Measurements from ENCODE around the gene ADGRA1. TPM values are rescaled to one million over a fixed set of nuclear protein-coding genes. Genes with fewer than 3 reads are reported as not detected.

The ADGRA1 gene
- total and polyA plus RNA-seq, 2 of the 8 experiments (the other 6 are each of a cell fraction or from before 2014, with no cell fraction given) = 0.17 to 0.21 TPM

DNA sequence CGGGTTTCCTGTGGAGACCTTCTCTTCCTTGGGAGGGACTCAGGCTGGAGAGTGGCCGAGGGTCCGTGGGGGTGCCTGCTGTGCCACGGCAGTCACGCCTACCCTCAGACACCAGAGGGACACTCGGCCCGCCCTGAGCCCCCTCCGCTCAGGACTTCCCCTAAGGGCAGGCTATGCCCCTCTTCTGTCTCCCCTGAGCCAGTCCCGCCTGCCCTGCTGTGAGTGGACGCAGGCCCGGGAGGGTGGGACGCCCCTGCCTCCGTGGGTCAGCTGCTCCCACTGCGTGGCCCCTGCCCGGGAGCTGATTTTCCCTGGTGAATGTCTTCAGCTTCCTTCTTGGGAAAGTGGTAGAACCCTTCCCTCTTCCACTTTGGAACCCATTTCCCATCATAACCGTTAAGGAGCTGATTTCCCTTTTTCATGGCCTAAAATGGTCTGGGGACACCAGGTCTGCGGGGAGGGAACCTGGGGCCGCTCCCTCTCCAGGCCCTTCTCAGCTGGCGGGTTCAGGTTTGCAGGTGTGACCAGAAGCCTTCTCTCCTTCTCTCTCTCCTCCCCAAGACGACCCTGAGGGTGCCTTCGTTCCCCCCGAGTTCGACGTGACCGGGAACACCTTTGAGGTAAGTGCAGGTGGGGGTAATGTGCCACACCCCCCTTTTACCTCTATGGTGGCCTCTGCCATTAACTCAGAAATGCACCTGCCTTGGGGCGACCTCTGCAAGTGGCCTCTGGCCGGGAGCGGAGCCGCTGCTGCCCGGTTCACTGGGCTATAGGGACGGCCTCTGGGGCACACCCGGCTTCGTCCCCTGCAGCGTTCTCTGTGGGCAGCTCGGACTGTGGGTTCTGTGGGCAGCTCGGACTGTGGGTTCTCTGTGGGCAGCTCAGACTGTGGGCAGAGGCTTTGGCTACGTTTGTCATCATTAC is 80.2 kb downstream of the ADGRA1 start (continued):
- no peak for TF ChIP-seq CHD7 (IDR thresholded peaks at IDR 0.05; ENCODE audit: insufficient replicate concordance, low read length)
- TF ChIP-seq CHD1 (IDR thresholded peaks at IDR 0.05; ENCODE audit: low read depth, low read length) = no peak
- no peak for TF ChIP-seq POLR2AphosphoS5 (IDR thresholded peaks at IDR 0.05; ENCODE audit: low read depth, low read length)
- no peak for TF ChIP-seq SRF (IDR thresholded peaks at IDR 0.05; ENCODE audit: low read depth, low read length)
- no peak for TF ChIP-seq SIX5 (IDR thresholded peaks at IDR 0.05; ENCODE audit: low read depth, low read length)
- TF ChIP-seq RNF2 (IDR thresholded peaks at IDR 0.05; ENCODE audit: borderline replicate concordance, low read depth, low read length, missing control alignments, poor library complexity, severe bottlenecking) = no peak
- no peak for TF ChIP-seq EZH2 (IDR thresholded peaks at IDR 0.05; ENCODE audit: low read depth, low read length, severe bottlenecking)
- TF ChIP-seq, protein P1, sequence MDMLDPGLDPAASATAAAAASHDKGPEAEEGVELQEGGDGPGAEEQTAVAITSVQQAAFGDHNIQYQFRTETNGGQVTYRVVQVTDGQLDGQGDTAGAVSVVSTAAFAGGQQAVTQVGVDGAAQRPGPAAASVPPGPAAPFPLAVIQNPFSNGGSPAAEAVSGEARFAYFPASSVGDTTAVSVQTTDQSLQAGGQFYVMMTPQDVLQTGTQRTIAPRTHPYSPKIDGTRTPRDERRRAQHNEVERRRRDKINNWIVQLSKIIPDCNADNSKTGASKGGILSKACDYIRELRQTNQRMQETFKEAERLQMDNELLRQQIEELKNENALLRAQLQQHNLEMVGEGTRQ (IDR thresholded peaks at IDR 0.05; ENCODE audit: low read length) = no peak
